Measurements from ENCODE around the gene DNAJC9. TPM values are rescaled to one million over a fixed set of nuclear protein-coding genes. Genes with fewer than 3 reads are reported as not detected.

DNAJC9 gene
- total and polyA plus RNA-seq, 10 donors: 12.1 to 34.8 (median 20.7) TPM

DNA sequence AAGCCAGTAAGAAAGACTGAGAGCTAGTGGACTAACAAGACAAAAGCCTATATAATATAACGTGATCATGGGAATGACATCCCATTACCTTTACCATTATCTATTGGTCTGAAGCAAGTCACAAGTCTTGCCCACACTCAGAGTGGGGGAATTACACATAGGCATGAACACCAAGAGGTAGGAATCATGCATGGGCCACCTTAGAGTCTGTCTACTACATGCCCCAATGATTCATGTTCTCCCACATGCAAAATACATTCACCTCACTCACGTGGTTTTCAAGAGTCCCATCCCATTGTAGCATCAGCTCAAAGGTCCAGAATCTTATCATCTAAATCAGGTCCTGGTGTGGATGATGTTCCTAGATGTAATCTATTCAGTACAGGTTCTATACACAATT is 29.4 kb downstream of the DNAJC9 start:
- intact Hi-C loops (cut with DNase I; ENCODE audit: low total_unique reads): no loop called here
- Histone ChIP-seq H3K36me3 (peaks cover 0 to 54% (median 22%) of the 10 kb centered on the region in 6 donors), H3K4me1 (no peaks in the 10 kb centered on the region), H3K9me3 (no peaks in the 10 kb centered on the region), H3K27ac (no peak overlapping the region), H3K4me3 (no peak overlapping the region), H3K27me3 (replicated peaks in 1 of 7) (no peaks in the 10 kb centered on the region)
- TF ChIP-seq, protein P1, sequence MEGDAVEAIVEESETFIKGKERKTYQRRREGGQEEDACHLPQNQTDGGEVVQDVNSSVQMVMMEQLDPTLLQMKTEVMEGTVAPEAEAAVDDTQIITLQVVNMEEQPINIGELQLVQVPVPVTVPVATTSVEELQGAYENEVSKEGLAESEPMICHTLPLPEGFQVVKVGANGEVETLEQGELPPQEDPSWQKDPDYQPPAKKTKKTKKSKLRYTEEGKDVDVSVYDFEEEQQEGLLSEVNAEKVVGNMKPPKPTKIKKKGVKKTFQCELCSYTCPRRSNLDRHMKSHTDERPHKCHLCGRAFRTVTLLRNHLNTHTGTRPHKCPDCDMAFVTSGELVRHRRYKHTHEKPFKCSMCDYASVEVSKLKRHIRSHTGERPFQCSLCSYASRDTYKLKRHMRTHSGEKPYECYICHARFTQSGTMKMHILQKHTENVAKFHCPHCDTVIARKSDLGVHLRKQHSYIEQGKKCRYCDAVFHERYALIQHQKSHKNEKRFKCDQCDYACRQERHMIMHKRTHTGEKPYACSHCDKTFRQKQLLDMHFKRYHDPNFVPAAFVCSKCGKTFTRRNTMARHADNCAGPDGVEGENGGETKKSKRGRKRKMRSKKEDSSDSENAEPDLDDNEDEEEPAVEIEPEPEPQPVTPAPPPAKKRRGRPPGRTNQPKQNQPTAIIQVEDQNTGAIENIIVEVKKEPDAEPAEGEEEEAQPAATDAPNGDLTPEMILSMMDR (IDR thresholded peaks at IDR 0.05 in 8 of 11, conservative IDR thresholded peaks at IDR 0.05 in 3 of 11): no peak
- TF ChIP-seq POLR2A (IDR thresholded peaks at IDR 0.05): no peak
- DNase-seq: no peak
- 81 to 85% (median 85%) methylated on average over 2 of the region's 2 CpGs for WGBS, 5 donors

DNA sequence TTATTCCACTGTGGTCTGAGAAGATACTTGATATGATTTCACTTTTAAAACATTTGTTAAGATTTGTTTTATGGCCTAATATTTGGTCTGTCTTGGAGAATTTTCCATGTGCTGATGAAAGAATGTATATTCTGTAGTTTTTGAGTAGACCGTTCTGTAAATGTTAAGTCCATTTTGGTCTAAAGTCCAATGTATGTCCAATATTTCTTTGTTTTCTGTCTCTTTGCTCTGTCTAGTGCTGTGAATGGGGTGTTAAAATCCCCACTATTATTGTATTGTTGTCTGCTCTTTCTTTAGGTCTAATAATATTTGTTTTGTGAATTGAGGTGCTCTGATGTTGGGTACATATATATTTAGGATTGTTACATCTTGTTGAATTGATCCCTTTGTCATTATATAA is 31.3 kb downstream of the DNAJC9 start:
- intact Hi-C loops (cut with DNase I; ENCODE audit: low total_unique reads): no loop called here
- Histone ChIP-seq H3K27ac (no peak overlapping the region), H3K4me3 (no peak overlapping the region), H3K36me3 (peaks cover 0 to 73% (median 26%) of the 10 kb centered on the region in 6 donors), H3K27me3 (replicated peaks in 1 of 7) (no peaks in the 10 kb centered on the region), H3K9me3 (no peaks in the 10 kb centered on the region), H3K4me1 (no peaks in the 10 kb centered on the region)
- no peak for DNase-seq
- WGBS, 5 donors: 94 to 100% (median 97%) methylated on average over 1 of the region's 1 CpG
- TF ChIP-seq POLR2AphosphoS5 (IDR thresholded peaks at IDR 0.05) (no peak), POLR2A (IDR thresholded peaks at IDR 0.05) (no peak)
- TF ChIP-seq, protein P1 (IDR thresholded peaks at IDR 0.05 in 8 of 11, conservative IDR thresholded peaks at IDR 0.05 in 3 of 11): no peak

DNA sequence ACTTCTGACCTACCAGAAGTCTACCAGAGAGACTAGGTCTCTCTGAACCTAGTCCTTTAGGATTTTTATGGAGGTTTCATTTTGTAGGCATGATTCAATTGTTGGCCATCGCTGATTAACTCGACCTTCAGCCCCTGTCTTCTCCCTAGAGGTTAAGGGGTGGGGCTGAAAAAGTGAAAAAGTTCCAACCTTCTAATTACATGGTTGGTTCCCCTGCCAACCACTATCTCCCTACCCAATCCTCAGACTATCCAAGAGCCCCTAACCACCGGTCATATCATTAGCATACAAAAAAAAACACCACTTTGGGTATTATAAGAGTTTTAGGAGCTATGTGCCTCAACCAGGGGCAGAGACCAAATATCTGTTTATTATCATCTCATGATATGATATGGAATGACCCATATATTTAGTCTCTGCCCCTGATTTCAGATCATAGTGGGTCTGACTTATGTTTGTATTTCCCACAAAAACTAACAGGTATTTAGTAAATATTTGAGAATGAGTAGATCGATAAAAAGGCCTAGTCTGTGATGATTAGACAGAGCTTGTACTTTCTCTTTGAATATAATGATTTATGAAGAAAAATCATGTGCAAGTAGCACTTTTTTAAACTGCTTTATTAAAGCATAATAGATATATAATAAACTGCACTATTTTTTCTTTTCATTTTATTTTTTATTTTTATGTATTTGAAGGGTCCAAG is 35.8 kb downstream of the DNAJC9 start:
- Histone ChIP-seq H3K36me3 (peaks cover 0 to 75% (median 19%) of the 10 kb centered on the region in 6 donors), H3K4me3 (no peak overlapping the region), H3K9me3 (peaks cover 0 to 3% (median 0%) of the 10 kb centered on the region in 8 donors), H3K27me3 (replicated peaks in 1 of 7) (no peaks in the 10 kb centered on the region), H3K4me1 (no peaks in the 10 kb centered on the region), H3K27ac (no peak overlapping the region)
- intact Hi-C loops (cut with DNase I; ENCODE audit: low total_unique reads): no loop called here
- WGBS, 5 donors: 83 to 93% (median 84%) methylated on average over 4 of the region's 4 CpGs
- DNase-seq: no peak
- TF ChIP-seq, protein P1 (IDR thresholded peaks at IDR 0.05 in 8 of 11, conservative IDR thresholded peaks at IDR 0.05 in 3 of 11): no peak

DNA sequence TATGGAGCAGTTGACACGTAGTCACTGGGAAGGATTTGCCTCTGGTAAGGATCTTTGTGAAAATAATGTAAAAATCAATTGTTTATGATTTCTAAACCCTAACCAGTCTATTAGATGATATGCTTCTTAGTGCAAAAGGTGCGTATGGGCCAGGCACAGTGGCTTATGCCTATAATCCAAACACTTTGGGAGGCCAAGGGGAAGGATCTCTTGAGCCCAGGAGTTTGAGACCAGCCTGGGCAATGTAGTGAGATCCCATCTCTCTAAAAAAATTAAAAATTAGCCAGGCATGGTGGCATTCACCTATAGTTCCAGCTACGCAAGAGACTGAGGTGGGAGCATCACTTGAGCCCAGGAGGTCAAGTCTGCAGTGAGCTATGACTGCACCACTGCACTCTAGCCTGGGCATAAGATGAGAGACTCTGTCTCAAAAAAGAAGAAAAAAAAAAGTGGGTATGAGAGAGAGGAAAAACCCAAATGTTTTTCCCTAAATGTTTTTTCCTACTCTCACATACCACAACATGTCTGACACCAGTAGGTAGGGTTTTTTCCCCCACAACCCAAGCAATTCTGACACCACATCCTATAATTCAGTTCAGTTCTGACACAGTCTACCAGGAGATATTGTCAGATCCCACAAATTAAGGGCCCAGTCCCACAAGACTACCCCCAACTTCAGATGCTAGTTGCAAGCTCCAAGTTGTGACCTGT is 36.5 kb downstream of the DNAJC9 start:
- no peak for DNase-seq
- Histone ChIP-seq H3K27ac (no peak overlapping the region), H3K4me1 (no peaks in the 10 kb centered on the region), H3K9me3 (peaks cover 0 to 4% (median 0%) of the 10 kb centered on the region in 8 donors), H3K36me3 (peaks cover 0 to 71% (median 16%) of the 10 kb centered on the region in 6 donors), H3K4me3 (no peak overlapping the region), H3K27me3 (replicated peaks in 1 of 7) (no peaks in the 10 kb centered on the region)
- intact Hi-C loops (cut with DNase I; ENCODE audit: low total_unique reads): no loop called here
- TF ChIP-seq POLR2A (IDR thresholded peaks at IDR 0.05) (no peak), POLR2AphosphoS5 (IDR thresholded peaks at IDR 0.05) (no peak)
- TF ChIP-seq, protein P1 (IDR thresholded peaks at IDR 0.05 in 8 of 11, conservative IDR thresholded peaks at IDR 0.05 in 3 of 11): no peak
- WGBS, 5 donors: 94 to 96% (median 96%) methylated on average over 3 of the region's 3 CpGs
